GM19099 (cell line): ENCODE results near the gene MICA.

Source experiments
- POLR2A ChIP-seq: IDR thresholded peaks from 3 replicates; pipeline ENCODE4 v1.6.1; 2011; ENCODE audit warnings: low read depth; ENCODE audit not compliant: insufficient read length; ENCODE audit errors: extremely low read depth

The MICA gene

GRCh38 chr6:31464252-31465184 is 61.1 kb downstream of the MICA start:
- TF ChIP-seq POLR2A: no peak
